PC-9 (cell line): Measurements from ENCODE around the gene PSME1. TPM values are rescaled to one million over a fixed set of nuclear protein-coding genes. Genes with fewer than 3 reads are reported as not detected.
A peak's percentile ranks its signal among the peaks of the same experiment; 100 is the strongest.

ENCODE experiments used
- BruUV-seq: library from RNA; stranded (reverse); fragments of 400-500 nt; replicated peaks from 2 replicates; lab custom pipeline; 2021; lab: Mats Ljungman, UMichigan
- CTCF ChIA-PET: fragments of 300-600 bp; sonication (Branson Sonifier 250); formaldehyde crosslinking; loops from one replicate; lab custom pipeline; 2022; ENCODE audit warnings: antibody characterized with exemption; lab: Charles Lee
- POLR2A ChIA-PET: fragments of 300-600 bp; sonication (Branson Sonifier 250); formaldehyde crosslinking; loops from one replicate; lab custom pipeline; 2022; ENCODE audit warnings: antibody characterized with exemption; ENCODE audit not compliant: unreplicated experiment; lab: Charles Lee
- DNase-seq, 2 experiments: peaks; one replicate each; pipeline versions ENCODE4 v3.0.0 to v3.0.0-alpha.2; 2015 to 2022; ENCODE audit warnings: mixed read lengths in 1 of 2
- H2AFZ ChIP-seq: fragments of 200-600 bp; sonication (generic); 2 replicates; pipeline ENCODE4 v1.8.1; 2017; ENCODE audit warnings: antibody characterized with exemption
- H3F3A ChIP-seq: fragments of 200-600 bp; sonication (generic); 2 replicates; pipeline ENCODE4 v1.8.1; 2017; ENCODE audit warnings: antibody characterized with exemption, mild to moderate bottlenecking, low read depth; ENCODE audit not compliant: insufficient read depth
- H3K27ac ChIP-seq: fragments of 200-600 bp; sonication (generic); 2 replicates; pipeline ENCODE4 v1.6.1; 2016; ENCODE audit warnings: mixed run types
- H3K27me3 ChIP-seq: fragments of 200-600 bp; sonication (generic); 2 replicates; pipeline ENCODE4 v1.6.1; 2016; ENCODE audit warnings: low read depth, mixed run types; ENCODE audit not compliant: insufficient read depth
- H3K36me3 ChIP-seq: fragments of 200-600 bp; sonication (generic); 2 replicates; pipeline ENCODE4 v1.6.1; 2016; ENCODE audit warnings: low read depth, mixed run types
- H3K4me1 ChIP-seq: fragments of 200-600 bp; sonication (generic); replicated peaks from 2 replicates; pipeline ENCODE4 v1.6.1; 2016; ENCODE audit warnings: mixed run types; ENCODE audit not compliant: insufficient read depth
- H3K4me2 ChIP-seq: fragments of 200-600 bp; sonication (generic); 2 replicates; pipeline ENCODE4 v1.6.1; 2017; ENCODE audit warnings: mixed run types
- H3K4me3 ChIP-seq: fragments of 200-600 bp; sonication (generic); 2 replicates; pipeline ENCODE4 v1.6.1; 2016; ENCODE audit warnings: mixed run types
- H3K79me2 ChIP-seq: fragments of 200-600 bp; sonication (generic); 2 replicates; pipeline ENCODE4 v1.6.1; 2017; ENCODE audit warnings: low read depth, mixed run types
- H3K9me2 ChIP-seq: fragments of 200-600 bp; sonication (generic); 2 replicates; pipeline ENCODE4 v1.8.1; 2017; ENCODE audit warnings: mild to moderate bottlenecking; ENCODE audit not compliant: insufficient read depth
- H3K9me3 ChIP-seq: fragments of 200-600 bp; sonication (generic); 2 replicates; pipeline ENCODE4 v1.8.1; 2016; ENCODE audit warnings: low read depth; ENCODE audit not compliant: insufficient read depth
- H4K20me1 ChIP-seq: fragments of 200-600 bp; sonication (generic); 2 replicates; pipeline ENCODE4 v1.8.1; 2017; ENCODE audit not compliant: insufficient read depth
- EZH2 ChIP-seq: fragments of 200-600 bp; sonication (generic); IDR thresholded peaks from 2 replicates; pipeline ENCODE4 v1.8.0; 2017; ENCODE audit warnings: antibody characterized with exemption, low read depth
- intact Hi-C: fragments of 100-400 bp; cut with micrococcal nuclease; formaldehyde crosslinking; loops from one replicate; pipeline ENCODE4 v1.10.0; 2022; ENCODE audit not compliant: unreplicated experiment
- microRNA-seq: library from miRNA; unstranded; fragments of <30 nt; microRNA quantifications from one replicate; pipeline ENCODE4 v1.2.0, GENCODE V29; 2021; ENCODE audit warnings: borderline number of aligned reads, borderline replicate concordance
- total RNA-seq: library from RNA; stranded (reverse); gene quantifications from 2 replicates; pipeline ENCODE4 v1.2.3, GENCODE V29; 2021
- TF ChIP-seq, protein P1 (sequence below): fragments of 200-600 bp; sonication (generic); conservative IDR thresholded peaks from 2 replicates; pipeline ENCODE4 v1.6.1; 2017; ENCODE audit warnings: mixed run types, antibody characterized with exemption, mild to moderate bottlenecking, moderate library complexity

The PSME1 gene
- total RNA-seq, 1 experiment from 2014 or later = 174 TPM

DNA sequence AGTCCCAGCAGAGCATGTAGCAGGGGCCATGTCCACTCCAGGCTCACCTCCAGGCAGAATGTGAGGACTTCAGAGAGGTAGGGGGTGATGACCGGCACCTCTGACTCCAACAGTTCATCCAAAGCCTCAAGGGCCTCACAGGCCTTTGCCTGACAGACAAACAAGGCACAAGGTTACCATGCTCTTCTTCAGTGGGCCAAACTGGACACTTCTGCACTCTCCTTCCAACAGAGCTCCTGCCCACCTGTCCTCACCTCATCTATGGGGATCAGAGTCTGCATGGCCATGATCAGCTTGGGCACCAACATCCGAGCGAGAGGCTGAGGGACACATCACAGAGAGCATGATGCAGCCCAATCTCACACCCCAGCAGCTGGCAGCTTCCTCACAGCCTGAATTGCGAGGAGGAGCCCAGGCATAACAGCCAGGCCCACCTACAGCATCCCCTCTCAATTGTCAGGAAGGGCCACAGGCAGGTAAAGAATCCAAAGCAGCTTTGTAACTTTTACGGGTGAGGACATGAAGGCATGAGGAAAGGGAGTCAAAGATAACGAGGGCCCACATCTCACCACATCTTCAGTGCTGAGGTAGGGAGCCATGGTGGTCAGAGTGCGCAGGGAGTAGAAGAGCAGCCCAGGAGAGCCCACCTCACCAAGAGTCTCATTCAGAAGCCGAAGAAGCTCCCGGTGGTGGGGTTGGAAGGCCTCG, 51.0 kb downstream of the PSME1 start:
- H3K36me3 ChIP-seq = no peaks in the 10 kb centered on the region
- peaks cover 11% of the 10 kb centered on the region for H3K4me1 ChIP-seq
- no peaks in the 10 kb centered on the region for H3K9me2 ChIP-seq
- POLR2A ChIA-PET = no interaction called here
- DNase-seq = no peak
- H3K27ac ChIP-seq = no peak overlapping the region
- intact Hi-C loops = no loop called here
- H3K27me3 ChIP-seq = no peaks in the 10 kb centered on the region
- H3F3A ChIP-seq = peaks cover 3% of the 10 kb centered on the region; the same call in 1 of the 2 replicates
- no peaks in the 10 kb centered on the region for H3K9me3 ChIP-seq
- CTCF ChIA-PET = no interaction called here
- no peaks in the 10 kb centered on the region for H4K20me1 ChIP-seq
- BruUV-seq = no TSS peak
- no peak overlapping the region for H2AFZ ChIP-seq
- peak overlapping the region; percentile 93; the same call in 1 of the 2 replicates for H3K4me2 ChIP-seq
- H3K4me3 ChIP-seq = no peak overlapping the region
- TF ChIP-seq, protein P1, sequence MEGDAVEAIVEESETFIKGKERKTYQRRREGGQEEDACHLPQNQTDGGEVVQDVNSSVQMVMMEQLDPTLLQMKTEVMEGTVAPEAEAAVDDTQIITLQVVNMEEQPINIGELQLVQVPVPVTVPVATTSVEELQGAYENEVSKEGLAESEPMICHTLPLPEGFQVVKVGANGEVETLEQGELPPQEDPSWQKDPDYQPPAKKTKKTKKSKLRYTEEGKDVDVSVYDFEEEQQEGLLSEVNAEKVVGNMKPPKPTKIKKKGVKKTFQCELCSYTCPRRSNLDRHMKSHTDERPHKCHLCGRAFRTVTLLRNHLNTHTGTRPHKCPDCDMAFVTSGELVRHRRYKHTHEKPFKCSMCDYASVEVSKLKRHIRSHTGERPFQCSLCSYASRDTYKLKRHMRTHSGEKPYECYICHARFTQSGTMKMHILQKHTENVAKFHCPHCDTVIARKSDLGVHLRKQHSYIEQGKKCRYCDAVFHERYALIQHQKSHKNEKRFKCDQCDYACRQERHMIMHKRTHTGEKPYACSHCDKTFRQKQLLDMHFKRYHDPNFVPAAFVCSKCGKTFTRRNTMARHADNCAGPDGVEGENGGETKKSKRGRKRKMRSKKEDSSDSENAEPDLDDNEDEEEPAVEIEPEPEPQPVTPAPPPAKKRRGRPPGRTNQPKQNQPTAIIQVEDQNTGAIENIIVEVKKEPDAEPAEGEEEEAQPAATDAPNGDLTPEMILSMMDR = no peak
- TF ChIP-seq EZH2 = no peak
- H3K79me2 ChIP-seq = peaks cover 14% of the 10 kb centered on the region

DNA sequence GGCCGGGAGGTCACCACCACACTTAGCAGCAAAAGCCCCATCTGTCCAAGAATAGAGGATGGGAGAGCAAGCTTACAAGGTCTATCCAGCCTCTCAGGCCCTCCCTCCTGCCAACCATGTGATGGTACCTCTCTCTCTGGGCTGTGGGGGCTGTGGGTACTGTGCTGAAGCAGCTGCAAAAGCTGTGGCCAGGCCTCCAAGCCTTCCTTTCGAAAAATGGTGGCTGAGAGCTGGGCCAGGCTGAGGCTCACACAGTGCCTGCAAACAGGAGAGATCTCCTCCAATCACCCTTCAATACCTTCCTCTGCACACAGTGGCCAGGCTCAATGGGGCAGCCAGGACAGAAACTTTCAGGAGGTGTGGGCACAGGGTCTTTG, 51.5 kb downstream of the PSME1 start:
- Histone ChIP-seq H3K27me3 (no peaks in the 10 kb centered on the region), H3K79me2 (peaks cover 17% of the 10 kb centered on the region), H3F3A (peaks cover 3% of the 10 kb centered on the region; the same call in 1 of the 2 replicates), H3K4me3 (peak overlapping the region; percentile 88), H2AFZ (no peak overlapping the region), H3K4me1 (peaks cover 11% of the 10 kb centered on the region), H3K4me2 (peak overlapping the region; percentile 93), H4K20me1 (no peaks in the 10 kb centered on the region), H3K9me2 (no peaks in the 10 kb centered on the region), H3K9me3 (no peaks in the 10 kb centered on the region), H3K36me3 (no peaks in the 10 kb centered on the region), H3K27ac (no peak overlapping the region)
- CTCF ChIA-PET = no interaction called here
- DNase-seq = no peak
- no peak for TF ChIP-seq EZH2
- TF ChIP-seq, protein P1 = no peak
- no TSS peak for BruUV-seq
- POLR2A ChIA-PET = no interaction called here
- intact Hi-C loops = no loop called here

Small RNA genes lying within 50 kb of the gene (microRNA-seq; reads per million reads assigned to microRNA genes)
- not detected for gene MIR7703

Other genes starting within 250 kb of the PSME1 start
- 17.6 and 24.1 TPM in 2 replicates for gene DHRS4, start 182.4 kb upstream of the PSME1 start, total RNA-seq
- gene DHRS4L2, start 147.3 kb upstream of the PSME1 start, total RNA-seq = 14.8 and 22.8 TPM in 2 replicates
- gene CARMIL3, start 84.2 kb upstream of the PSME1 start, total RNA-seq = not detected in 2 replicates
- not detected in 2 replicates for gene CPNE6, start 64.6 kb upstream of the PSME1 start, total RNA-seq
- gene PCK2, start 41.9 kb upstream of the PSME1 start, total RNA-seq = 77.4 and 113 TPM in 2 replicates
- 52.7 and 87.6 TPM in 2 replicates for gene DCAF11, start 21.4 kb upstream of the PSME1 start, total RNA-seq
- 1.2 and 2.3 TPM in 2 replicates for gene NRL, start 21.2 kb upstream of the PSME1 start, total RNA-seq
- gene FITM1, start 5.5 kb upstream of the PSME1 start, total RNA-seq = 0.48 and 0.72 TPM in 2 replicates
- 27.4 and 37.1 TPM in 2 replicates for gene EMC9, start 5.4 kb downstream of the PSME1 start, total RNA-seq
- gene PSME2, start 10.4 kb downstream of the PSME1 start, total RNA-seq = 96.0 and 153 TPM in 2 replicates
- 44.6 and 60.8 TPM in 2 replicates for gene RNF31, start 11.3 kb downstream of the PSME1 start, total RNA-seq
- 18.8 and 21.4 TPM in 2 replicates for gene IRF9, start 25.1 kb downstream of the PSME1 start, total RNA-seq
- gene REC8, start 35.9 kb downstream of the PSME1 start, total RNA-seq = 6.5 and 8.3 TPM in 2 replicates
- 39.0 and 44.1 TPM in 2 replicates for gene IPO4, start 52.6 kb downstream of the PSME1 start, total RNA-seq
- gene TM9SF1, start 59.2 kb downstream of the PSME1 start, total RNA-seq = 37.3 and 41.2 TPM in 2 replicates
- gene TSSK4, start 69.5 kb downstream of the PSME1 start, total RNA-seq = not detected in 2 replicates
- gene CHMP4A, start 77.3 kb downstream of the PSME1 start, total RNA-seq = 31.2 and 37.6 TPM in 2 replicates
- gene MDP1, start 79.9 kb downstream of the PSME1 start, total RNA-seq = 8.7 and 15.3 TPM in 2 replicates
- 134 and 179 TPM in 2 replicates for gene NEDD8, start 96.2 kb downstream of the PSME1 start, total RNA-seq
- gene GMPR2, start 96.7 kb downstream of the PSME1 start, total RNA-seq = 55.3 and 63.7 TPM in 2 replicates
- 22.4 and 23.0 TPM in 2 replicates for gene TINF2, start 106.4 kb downstream of the PSME1 start, total RNA-seq
- gene TGM1, start 127.0 kb downstream of the PSME1 start, total RNA-seq = 7.2 and 7.5 TPM in 2 replicates
- gene RABGGTA, start 135.4 kb downstream of the PSME1 start, total RNA-seq = 25.2 and 30.1 TPM in 2 replicates
- gene DHRS1, start 163.6 kb downstream of the PSME1 start, total RNA-seq = 37.9 and 41.4 TPM in 2 replicates
- gene NOP9, start 163.7 kb downstream of the PSME1 start, total RNA-seq = 24.4 and 31.1 TPM in 2 replicates
- gene CIDEB, start 171.8 kb downstream of the PSME1 start, total RNA-seq = not detected in 2 replicates
- 15.0 and 26.1 TPM in 2 replicates for gene LTB4R2, start 173.9 kb downstream of the PSME1 start, total RNA-seq
- gene LTB4R, start 175.3 kb downstream of the PSME1 start, total RNA-seq = 10.3 and 16.4 TPM in 2 replicates
- 1.8 and 2.0 TPM in 2 replicates for gene ADCY4, start 198.9 kb downstream of the PSME1 start, total RNA-seq
- gene RIPK3, start 203.8 kb downstream of the PSME1 start, total RNA-seq = 4.0 and 6.4 TPM in 2 replicates
- gene NFATC4, start 232.0 kb downstream of the PSME1 start, total RNA-seq = 48.3 and 76.3 TPM in 2 replicates